B cell (primary cell): Measurements from ENCODE around the gene OPA1.

Source experiments
- EZH2 ChIP-seq: IDR thresholded peaks from 2 replicates; pipeline ENCODE4 v1.6.1; 2012; ENCODE audit warnings: borderline replicate concordance, low read depth, mild to moderate bottlenecking, moderate library complexity, low read length; ENCODE audit not compliant: insufficient read depth, poor library complexity, severe bottlenecking
- TF ChIP-seq, protein P1 (sequence below): fragments of 200-600 bp; IDR thresholded peaks from one replicate; pipeline ENCODE4 v1.8.0; 2022; ENCODE audit warnings: antibody characterized with exemption, mild to moderate bottlenecking

DNA sequence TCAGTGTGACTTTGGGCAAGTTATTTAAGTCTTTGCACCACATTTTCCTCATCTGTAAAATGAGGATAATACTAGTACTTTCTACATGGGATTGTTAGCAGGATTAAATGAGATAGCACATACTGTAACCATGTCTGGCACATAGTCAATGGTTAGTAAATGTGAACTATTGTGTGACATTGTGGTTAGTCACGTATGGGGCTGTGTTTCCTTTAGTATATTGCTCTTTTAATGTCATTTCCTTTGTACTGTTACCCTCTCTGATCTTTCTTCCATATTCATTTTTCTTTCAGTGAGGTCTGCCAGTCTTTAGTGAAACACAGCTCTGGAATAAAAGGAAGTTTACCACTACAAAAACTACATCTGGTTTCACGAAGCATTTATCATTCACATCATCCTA lies 21.4 kb downstream of the OPA1 start:
- TF ChIP-seq, protein P1, sequence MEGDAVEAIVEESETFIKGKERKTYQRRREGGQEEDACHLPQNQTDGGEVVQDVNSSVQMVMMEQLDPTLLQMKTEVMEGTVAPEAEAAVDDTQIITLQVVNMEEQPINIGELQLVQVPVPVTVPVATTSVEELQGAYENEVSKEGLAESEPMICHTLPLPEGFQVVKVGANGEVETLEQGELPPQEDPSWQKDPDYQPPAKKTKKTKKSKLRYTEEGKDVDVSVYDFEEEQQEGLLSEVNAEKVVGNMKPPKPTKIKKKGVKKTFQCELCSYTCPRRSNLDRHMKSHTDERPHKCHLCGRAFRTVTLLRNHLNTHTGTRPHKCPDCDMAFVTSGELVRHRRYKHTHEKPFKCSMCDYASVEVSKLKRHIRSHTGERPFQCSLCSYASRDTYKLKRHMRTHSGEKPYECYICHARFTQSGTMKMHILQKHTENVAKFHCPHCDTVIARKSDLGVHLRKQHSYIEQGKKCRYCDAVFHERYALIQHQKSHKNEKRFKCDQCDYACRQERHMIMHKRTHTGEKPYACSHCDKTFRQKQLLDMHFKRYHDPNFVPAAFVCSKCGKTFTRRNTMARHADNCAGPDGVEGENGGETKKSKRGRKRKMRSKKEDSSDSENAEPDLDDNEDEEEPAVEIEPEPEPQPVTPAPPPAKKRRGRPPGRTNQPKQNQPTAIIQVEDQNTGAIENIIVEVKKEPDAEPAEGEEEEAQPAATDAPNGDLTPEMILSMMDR: no peak
- no peak for TF ChIP-seq EZH2
